ENCODE results near the gene FCSK. TPM values are rescaled to one million over a fixed set of nuclear protein-coding genes. Genes with fewer than 3 reads are reported as not detected.
A peak's percentile ranks its signal among the peaks of the same experiment; 100 is the strongest.

The FCSK gene
- total and polyA plus RNA-seq, 8 donors, result 11.0 to 20.7 (median 15.3) TPM

DNA sequence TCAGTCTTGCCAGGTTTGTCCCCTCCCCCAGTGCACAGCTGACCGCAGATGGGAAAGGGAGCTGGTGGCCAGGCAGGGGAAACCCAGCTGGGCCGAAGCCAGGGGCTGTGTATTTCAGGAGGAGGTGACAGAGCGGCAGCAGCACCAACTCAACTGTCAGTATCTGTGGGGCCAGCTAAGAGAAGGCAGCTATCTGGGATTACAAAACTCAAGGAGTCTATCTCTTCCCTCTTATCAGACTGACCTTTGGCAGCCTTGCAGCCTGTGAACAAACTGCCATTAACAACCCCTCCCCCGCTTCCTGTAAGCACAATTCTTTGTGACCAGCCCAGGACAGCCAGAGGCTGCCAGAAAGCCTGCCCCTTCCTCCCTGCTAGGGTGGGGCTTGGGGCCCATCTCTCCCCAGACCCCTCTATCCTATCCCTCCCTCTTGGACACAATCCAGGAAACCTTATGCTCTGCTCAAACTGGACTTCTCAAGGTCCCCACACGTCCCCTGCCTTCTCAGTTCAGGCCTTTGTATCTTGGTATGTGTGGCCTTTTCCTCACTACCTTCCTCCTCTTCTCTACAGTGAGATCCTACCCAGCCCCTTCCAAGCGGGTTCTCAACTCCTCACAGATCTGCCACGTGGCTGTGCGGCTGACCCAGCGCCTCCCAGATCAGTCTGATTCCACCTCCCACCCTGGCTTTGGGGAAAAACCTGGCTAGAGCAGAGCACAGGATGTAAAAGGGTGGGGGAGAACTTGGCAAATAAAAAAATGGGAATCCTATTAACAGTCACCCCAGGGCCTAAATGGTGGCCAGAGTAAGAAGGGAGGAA, 26.0 kb upstream of the FCSK start:
- peak overlapping the region; percentile 85 to 95 for H3K27ac ChIP-seq
- no peaks in the 10 kb centered on the region for H3K27me3 ChIP-seq
- DNase-seq, result peak; percentile 92 to 96 (median 95)
- peak; percentile 82 for ATAC-seq
- TF ChIP-seq, protein P1, sequence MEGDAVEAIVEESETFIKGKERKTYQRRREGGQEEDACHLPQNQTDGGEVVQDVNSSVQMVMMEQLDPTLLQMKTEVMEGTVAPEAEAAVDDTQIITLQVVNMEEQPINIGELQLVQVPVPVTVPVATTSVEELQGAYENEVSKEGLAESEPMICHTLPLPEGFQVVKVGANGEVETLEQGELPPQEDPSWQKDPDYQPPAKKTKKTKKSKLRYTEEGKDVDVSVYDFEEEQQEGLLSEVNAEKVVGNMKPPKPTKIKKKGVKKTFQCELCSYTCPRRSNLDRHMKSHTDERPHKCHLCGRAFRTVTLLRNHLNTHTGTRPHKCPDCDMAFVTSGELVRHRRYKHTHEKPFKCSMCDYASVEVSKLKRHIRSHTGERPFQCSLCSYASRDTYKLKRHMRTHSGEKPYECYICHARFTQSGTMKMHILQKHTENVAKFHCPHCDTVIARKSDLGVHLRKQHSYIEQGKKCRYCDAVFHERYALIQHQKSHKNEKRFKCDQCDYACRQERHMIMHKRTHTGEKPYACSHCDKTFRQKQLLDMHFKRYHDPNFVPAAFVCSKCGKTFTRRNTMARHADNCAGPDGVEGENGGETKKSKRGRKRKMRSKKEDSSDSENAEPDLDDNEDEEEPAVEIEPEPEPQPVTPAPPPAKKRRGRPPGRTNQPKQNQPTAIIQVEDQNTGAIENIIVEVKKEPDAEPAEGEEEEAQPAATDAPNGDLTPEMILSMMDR (IDR thresholded peaks at IDR 0.05), result no peak
- intact Hi-C loops (cut with DNase I), result no loop called here
- H3K4me1 ChIP-seq, result peaks cover 54 to 100% of the 10 kb centered on the region in 2 donors
- H3K9me3 ChIP-seq, result no peaks in the 10 kb centered on the region
- peaks cover 0 to 6% of the 10 kb centered on the region in 2 donors for H3K36me3 ChIP-seq
- no peak overlapping the region for H3K4me3 ChIP-seq

DNA sequence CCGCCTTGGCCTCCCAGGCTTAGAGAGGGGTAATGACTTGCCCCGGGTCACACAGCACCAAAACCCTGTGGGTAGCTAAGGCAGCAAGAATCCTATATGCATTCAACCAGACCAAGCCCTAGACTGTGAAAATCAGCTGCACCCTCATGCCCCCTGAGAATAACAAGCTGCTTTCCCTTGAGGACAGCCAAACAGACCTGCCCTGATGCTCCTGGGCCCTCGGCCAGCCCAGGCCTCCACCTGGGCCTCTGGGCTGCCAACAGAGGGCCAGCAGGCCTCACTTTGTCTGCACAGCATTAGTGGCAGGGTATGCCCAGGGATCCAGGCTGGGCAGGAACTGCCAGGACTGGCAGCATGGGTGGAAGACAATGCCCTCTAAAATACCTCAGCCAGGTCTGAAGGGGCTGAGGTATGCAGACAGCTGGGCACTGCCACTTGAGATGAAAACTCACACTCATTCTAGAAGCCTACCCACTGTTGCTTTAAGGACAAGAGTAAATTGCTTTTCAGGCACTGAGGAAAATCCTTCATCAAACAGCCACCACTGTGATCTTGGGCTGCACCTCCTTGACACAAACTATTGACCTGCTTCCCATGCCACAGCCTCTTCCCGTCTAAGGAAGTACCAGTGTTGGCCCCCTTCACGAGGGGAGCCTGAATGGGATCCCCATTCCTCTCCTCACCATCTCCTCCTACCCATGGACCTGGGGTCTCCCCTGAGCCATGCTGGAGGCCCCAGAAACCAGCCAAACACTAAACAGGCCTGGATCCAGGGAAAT, 24.3 kb upstream of the FCSK start:
- H3K9me3 ChIP-seq, result no peaks in the 10 kb centered on the region
- H3K27me3 ChIP-seq, result no peaks in the 10 kb centered on the region
- peak overlapping the region; percentile 91 to 95 for H3K27ac ChIP-seq
- peak; percentile 61 for ATAC-seq
- TF ChIP-seq, protein P1 (IDR thresholded peaks at IDR 0.05), result no peak
- H3K36me3 ChIP-seq, result no peaks in the 10 kb centered on the region
- no peak for DNase-seq
- no peak overlapping the region for H3K4me3 ChIP-seq
- peaks cover 63 to 100% of the 10 kb centered on the region in 2 donors for H3K4me1 ChIP-seq
- intact Hi-C loops (cut with DNase I), result no loop called here

DNA sequence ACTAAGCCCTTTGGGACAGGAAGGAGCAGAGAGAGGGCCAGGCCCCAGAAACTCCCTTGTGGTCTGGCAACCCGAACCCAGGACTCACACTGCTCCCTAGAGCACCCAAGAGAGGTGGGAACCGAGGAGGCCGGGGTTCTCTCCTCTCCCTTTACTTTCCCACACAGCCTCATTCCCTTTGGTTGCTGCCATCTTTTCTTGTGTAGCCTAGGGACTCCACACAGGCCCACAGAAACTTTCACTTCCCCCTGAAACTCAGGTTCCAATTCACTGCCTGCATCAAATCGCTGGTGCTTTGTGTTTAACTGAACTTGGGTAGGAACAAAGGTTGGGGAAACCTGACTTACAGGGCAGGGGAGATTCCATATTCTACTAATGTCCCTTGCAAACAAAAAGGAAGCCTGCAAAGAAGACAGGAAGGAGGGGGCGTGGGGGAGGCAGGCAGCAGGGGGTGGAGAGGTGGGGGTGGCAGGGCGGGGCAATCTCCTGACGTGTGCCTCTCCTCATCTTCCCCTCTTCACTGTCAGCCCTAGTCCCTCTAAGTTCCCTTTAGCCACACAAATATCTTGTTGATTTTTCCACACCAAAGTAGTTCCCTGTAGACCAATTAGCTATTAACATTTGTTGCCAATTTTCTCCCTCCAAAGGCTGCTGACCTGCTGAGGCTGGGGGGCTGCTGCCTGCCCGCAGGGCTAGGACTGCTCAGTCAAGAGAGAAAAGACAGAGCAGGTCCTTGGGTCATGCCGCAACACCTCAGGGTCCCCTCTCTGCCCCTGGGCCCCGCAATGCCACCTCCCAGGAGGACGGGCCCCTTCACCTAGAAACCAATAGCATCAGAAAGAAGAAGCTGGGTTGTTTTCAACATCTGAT, 23.5 kb upstream of the FCSK start:
- H3K9me3 ChIP-seq, result no peaks in the 10 kb centered on the region
- H3K36me3 ChIP-seq, result no peaks in the 10 kb centered on the region
- ATAC-seq (peak; percentile 14), DNase-seq (peak in 1 of 4 donors; percentile 51)
- H3K27ac ChIP-seq, result peak overlapping the region; percentile 91 to 95
- peaks cover 63 to 99% of the 10 kb centered on the region in 2 donors for H3K4me1 ChIP-seq
- H3K4me3 ChIP-seq, result no peak overlapping the region
- TF ChIP-seq, protein P1 (IDR thresholded peaks at IDR 0.05), result no peak
- intact Hi-C loops (cut with DNase I), result no loop called here
- no peaks in the 10 kb centered on the region for H3K27me3 ChIP-seq

DNA sequence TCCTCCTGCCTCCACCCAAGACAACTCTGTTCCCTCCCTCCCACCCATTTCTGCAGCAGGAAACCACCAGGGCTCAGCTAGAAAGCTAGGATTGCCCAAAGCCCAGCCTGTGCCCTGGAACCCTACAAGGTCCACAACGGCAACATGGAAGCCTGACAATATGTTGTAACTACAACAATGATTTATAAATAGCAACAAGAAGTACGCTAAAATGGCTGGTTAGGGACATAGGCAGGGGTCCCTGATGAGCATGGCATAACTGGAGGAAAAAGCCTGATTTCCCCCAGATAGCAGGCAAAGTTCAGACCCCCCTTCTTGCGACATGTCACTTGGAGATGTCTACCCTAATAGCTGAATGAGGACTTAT, 22.1 kb upstream of the FCSK start:
- H3K27ac ChIP-seq, result peak overlapping the region; percentile 67 to 95
- ATAC-seq, result no peak
- TF ChIP-seq, protein P1 (IDR thresholded peaks at IDR 0.05), result no peak
- DNase-seq, result no peak
- H3K4me3 ChIP-seq, result no peak overlapping the region
- H3K36me3 ChIP-seq, result no peaks in the 10 kb centered on the region
- no peaks in the 10 kb centered on the region for H3K27me3 ChIP-seq
- intact Hi-C loops (cut with DNase I), result no loop called here
- no peaks in the 10 kb centered on the region for H3K9me3 ChIP-seq
- H3K4me1 ChIP-seq, result peaks cover 70 to 99% of the 10 kb centered on the region in 2 donors
